ENCODE measurements around the gene PDIA6. TPM values are rescaled to one million over a fixed set of nuclear protein-coding genes. Genes with fewer than 3 reads are reported as not detected.

PDIA6 gene
- total RNA-seq, 2 experiments from 2014 or later = 123 to 157 TPM

Other genes with a start within 250 kb of the PDIA6 start
- 10 to 100 TPM; 39.7 to 41.0 TPM for gene NOL10, start 122.8 kb downstream of the PDIA6 start, total RNA-seq
- gene ATP6V1C2, start 91.2 kb downstream of the PDIA6 start, total RNA-seq = not detected
- not detected for gene KCNF1, start 99.1 kb upstream of the PDIA6 start, total RNA-seq

Data from activated CD4-positive, alpha-beta T cell treated with anti-CD3 and anti-CD28 coated beads for 36 hours (primary cell).